Measurements from ENCODE around the gene PDCD5.
A peak's percentile ranks its signal among the peaks of the same experiment; 100 is the strongest.
"Not testable (repeated sequence)": the region's sequence is repeated elsewhere in the genome, so short reads cannot be mapped to it uniquely, and the experiment has no call there.

The PDCD5 gene

DNA sequence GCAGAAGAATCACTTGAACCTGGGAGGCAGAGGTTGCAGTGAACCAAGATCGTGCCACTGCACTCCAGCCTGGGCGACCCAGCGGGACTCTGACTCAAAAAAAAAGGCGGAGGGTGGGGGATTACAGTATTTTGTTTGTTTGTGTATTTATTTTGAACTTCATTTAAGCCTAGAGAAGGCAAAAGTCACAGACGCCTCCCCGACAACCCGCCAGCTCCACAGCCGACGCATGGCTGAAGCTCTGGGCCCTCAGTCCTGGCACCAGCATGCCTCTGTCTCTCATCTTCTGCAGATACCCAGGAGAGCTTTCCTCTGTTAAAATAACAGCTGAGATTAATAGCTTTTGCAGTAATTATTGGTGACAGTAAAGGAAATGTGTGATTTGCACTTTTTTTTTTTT is 17.2 kb upstream of the PDCD5 start:
- in situ Hi-C loops (cut with HindIII; ENCODE audit: low sequenced_read_pairs): no loop called here

GRCh38 chr19:32566246-32566830 is 14.7 kb upstream of the PDCD5 start:
- TF ChIP-seq, protein P1, sequence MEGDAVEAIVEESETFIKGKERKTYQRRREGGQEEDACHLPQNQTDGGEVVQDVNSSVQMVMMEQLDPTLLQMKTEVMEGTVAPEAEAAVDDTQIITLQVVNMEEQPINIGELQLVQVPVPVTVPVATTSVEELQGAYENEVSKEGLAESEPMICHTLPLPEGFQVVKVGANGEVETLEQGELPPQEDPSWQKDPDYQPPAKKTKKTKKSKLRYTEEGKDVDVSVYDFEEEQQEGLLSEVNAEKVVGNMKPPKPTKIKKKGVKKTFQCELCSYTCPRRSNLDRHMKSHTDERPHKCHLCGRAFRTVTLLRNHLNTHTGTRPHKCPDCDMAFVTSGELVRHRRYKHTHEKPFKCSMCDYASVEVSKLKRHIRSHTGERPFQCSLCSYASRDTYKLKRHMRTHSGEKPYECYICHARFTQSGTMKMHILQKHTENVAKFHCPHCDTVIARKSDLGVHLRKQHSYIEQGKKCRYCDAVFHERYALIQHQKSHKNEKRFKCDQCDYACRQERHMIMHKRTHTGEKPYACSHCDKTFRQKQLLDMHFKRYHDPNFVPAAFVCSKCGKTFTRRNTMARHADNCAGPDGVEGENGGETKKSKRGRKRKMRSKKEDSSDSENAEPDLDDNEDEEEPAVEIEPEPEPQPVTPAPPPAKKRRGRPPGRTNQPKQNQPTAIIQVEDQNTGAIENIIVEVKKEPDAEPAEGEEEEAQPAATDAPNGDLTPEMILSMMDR (IDR thresholded peaks at IDR 0.05; ENCODE audit: low read depth, low read length): no peak
- no peak for DNase-seq (ENCODE audit: low read depth, low spot score)
- in situ Hi-C loops (cut with HindIII; ENCODE audit: low sequenced_read_pairs): no loop called here
- no peak overlapping the region for H3K4me3 ChIP-seq (ENCODE audit: low read depth, low read length)

More for the DNA sequence above, 17.2 kb upstream of the PDCD5 start:
- TF ChIP-seq, protein P1 (IDR thresholded peaks at IDR 0.05; ENCODE audit: low read depth, low read length): no peak
- DNase-seq (ENCODE audit: low read depth, low spot score): no peak
- H3K4me3 ChIP-seq (ENCODE audit: low read depth, low read length): no peak overlapping the region

DNA sequence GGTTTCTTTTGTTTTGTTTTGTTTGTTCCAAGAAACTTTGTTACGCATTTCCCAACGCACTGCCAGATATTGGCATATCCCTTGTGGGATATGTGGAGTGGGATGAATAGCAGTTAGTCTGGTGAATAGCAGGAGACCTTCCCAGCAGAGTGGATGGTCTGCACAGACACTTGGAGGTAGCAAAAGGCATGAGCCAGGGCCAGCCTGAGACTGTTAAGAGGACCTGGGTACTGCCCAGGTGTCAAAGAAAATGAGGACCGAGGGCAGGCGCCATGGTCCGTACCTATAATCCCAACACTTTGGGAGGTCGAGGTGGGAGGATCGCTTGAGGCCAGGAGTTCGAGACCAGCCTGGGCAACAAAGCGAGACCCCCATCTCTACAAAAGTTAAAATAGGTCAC is 13.5 kb upstream of the PDCD5 start:
- TF ChIP-seq, protein P1 (IDR thresholded peaks at IDR 0.05; ENCODE audit: low read depth, low read length): no peak
- in situ Hi-C loops (cut with HindIII; ENCODE audit: low sequenced_read_pairs): no loop called here
- no peak for DNase-seq (ENCODE audit: low read depth, low spot score)
- no peak overlapping the region for H3K4me3 ChIP-seq (ENCODE audit: low read depth, low read length)

- H3K4me3 ChIP-seq (ENCODE audit: low read depth, low read length): no peak overlapping the region
- in situ Hi-C loops (cut with HindIII; ENCODE audit: low sequenced_read_pairs): no loop called here
- DNase-seq (ENCODE audit: low read depth, low spot score): peak; percentile 50
- TF ChIP-seq, protein P1 (IDR thresholded peaks at IDR 0.05; ENCODE audit: low read depth, low read length): peak; percentile 75
Observed at GRCh38 chr19:32570081-32570785, 10.8 kb upstream of the PDCD5 start.

DNA sequence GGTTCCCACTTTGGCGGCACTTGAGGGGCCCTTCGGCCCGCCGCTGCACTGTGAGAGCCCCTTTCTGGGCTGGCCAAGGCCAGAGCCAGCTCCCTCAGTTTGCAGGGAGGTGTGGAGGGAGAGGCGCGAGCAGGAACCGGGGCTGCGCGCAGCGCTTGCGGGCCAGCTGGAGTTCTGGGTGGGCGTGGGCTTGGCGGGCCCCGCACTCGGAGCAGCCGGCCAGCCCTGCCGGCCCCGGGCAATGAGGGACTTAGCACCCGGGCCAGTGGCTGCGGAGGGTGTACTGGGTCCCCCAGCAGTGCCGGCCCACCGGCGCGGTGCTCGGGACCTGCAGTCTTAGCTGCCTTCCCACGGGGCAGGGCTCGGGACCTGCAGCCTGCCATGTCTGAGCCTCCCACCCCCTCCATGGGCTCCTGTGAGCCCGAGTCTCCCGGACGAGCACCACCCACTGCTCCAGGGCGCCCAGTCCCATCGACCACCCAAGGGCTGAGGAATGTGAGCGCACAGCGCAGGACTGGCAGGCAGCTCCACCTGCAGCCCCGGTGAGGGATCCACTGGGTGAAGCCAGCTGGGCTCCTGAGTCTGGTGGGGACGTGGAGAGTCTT is 9.4 kb upstream of the PDCD5 start:
- in situ Hi-C loops (cut with HindIII; ENCODE audit: low sequenced_read_pairs); H3K4me3 ChIP-seq (ENCODE audit: low read depth, low read length); DNase-seq (ENCODE audit: low read depth, low spot score): not testable (repeated sequence)

DNA sequence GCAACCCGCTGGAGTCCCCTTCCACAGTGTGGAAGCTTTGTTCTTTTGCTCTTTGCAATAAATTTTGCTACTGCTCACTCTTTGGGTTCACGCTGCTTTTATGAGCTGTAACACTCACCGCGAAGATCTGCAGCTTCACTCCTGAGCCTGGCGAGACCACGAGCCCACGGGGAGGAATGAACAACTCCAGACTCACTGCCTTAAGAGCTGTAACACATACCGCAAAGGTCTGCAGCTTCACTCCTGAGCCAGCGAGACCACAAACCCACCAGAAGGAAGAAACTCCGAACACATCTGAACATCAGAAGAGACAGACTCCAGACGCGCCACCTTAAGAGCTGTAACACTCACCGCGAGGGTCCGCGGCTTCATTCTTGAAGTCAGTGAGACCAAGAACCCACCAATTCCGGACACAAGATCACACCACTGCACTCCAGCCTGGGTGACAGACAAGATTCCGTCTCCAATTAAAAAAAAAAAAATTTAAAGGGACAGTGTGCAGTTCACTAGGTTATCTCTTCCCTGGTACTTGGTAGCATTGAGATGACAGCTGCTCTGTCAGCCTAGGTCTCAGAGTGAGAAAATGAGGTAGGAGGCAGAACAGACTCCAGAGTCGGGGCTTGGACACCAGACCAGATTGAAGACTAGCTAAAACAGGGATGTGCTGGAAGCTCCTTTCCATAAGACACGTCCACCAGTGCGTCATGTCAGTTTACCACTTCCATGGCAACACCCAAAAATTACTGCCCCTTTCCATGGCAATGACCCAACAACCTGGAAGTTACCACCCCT is 8.1 kb upstream of the PDCD5 start:
- DNase-seq (ENCODE audit: low read depth, low spot score); H3K4me3 ChIP-seq (ENCODE audit: low read depth, low read length); in situ Hi-C loops (cut with HindIII; ENCODE audit: low sequenced_read_pairs): not testable (repeated sequence)

- in situ Hi-C loops (cut with HindIII; ENCODE audit: low sequenced_read_pairs): no loop called here
Observed at GRCh38 chr19:32573492-32573794, 7.5 kb upstream of the PDCD5 start.

More at GRCh38 chr19:32573492-32573794, 7.5 kb upstream of the PDCD5 start:
- no peak overlapping the region for H3K4me3 ChIP-seq (ENCODE audit: low read depth, low read length)
- DNase-seq (ENCODE audit: low read depth, low spot score): no peak
- TF ChIP-seq, protein P1 (IDR thresholded peaks at IDR 0.05; ENCODE audit: low read depth, low read length): no peak
